HL-60 (cell line): ENCODE data around the gene CSDE1.

ENCODE experiments used
- POLR2AphosphoS5 ChIP-seq: IDR thresholded peaks from 2 replicates; pipeline ENCODE4 v1.6.1; 2012; ENCODE audit warnings: low read depth
- TF ChIP-seq, protein P1 (sequence below): IDR thresholded peaks from 2 replicates; pipeline ENCODE4 v1.6.1; 2012; ENCODE audit warnings: low read depth; ENCODE audit not compliant: insufficient replicate concordance
- TF ChIP-seq, protein P2 (sequence below): IDR thresholded peaks from one replicate; pipeline ENCODE4 v1.5.1; 2011; ENCODE audit warnings: low read length, control low read depth, inconsistent platforms; ENCODE audit not compliant: insufficient read depth

DNA sequence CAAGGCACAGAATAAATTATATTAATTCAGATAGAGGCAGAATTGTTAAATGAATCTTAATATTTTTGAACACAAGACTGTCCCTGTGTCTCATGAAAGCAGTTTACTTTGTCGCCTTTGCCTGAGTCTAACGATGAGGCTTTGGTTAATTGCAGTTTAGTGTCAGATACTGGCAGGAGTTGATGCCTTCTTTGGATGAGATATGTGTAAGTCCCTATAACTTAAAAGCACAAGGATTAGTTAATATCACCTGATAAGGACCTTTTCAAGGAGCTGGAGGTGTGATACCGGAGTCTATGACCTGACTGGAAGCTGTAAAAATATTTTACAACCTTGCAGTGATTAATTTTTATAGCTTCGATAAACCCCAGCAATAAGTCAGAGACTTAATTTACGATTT is 24.7 kb upstream of the CSDE1 start:
- TF ChIP-seq, protein P1, sequence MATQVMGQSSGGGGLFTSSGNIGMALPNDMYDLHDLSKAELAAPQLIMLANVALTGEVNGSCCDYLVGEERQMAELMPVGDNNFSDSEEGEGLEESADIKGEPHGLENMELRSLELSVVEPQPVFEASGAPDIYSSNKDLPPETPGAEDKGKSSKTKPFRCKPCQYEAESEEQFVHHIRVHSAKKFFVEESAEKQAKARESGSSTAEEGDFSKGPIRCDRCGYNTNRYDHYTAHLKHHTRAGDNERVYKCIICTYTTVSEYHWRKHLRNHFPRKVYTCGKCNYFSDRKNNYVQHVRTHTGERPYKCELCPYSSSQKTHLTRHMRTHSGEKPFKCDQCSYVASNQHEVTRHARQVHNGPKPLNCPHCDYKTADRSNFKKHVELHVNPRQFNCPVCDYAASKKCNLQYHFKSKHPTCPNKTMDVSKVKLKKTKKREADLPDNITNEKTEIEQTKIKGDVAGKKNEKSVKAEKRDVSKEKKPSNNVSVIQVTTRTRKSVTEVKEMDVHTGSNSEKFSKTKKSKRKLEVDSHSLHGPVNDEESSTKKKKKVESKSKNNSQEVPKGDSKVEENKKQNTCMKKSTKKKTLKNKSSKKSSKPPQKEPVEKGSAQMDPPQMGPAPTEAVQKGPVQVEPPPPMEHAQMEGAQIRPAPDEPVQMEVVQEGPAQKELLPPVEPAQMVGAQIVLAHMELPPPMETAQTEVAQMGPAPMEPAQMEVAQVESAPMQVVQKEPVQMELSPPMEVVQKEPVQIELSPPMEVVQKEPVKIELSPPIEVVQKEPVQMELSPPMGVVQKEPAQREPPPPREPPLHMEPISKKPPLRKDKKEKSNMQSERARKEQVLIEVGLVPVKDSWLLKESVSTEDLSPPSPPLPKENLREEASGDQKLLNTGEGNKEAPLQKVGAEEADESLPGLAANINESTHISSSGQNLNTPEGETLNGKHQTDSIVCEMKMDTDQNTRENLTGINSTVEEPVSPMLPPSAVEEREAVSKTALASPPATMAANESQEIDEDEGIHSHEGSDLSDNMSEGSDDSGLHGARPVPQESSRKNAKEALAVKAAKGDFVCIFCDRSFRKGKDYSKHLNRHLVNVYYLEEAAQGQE, result no peak
- no peak for TF ChIP-seq POLR2AphosphoS5
- TF ChIP-seq, protein P2, sequence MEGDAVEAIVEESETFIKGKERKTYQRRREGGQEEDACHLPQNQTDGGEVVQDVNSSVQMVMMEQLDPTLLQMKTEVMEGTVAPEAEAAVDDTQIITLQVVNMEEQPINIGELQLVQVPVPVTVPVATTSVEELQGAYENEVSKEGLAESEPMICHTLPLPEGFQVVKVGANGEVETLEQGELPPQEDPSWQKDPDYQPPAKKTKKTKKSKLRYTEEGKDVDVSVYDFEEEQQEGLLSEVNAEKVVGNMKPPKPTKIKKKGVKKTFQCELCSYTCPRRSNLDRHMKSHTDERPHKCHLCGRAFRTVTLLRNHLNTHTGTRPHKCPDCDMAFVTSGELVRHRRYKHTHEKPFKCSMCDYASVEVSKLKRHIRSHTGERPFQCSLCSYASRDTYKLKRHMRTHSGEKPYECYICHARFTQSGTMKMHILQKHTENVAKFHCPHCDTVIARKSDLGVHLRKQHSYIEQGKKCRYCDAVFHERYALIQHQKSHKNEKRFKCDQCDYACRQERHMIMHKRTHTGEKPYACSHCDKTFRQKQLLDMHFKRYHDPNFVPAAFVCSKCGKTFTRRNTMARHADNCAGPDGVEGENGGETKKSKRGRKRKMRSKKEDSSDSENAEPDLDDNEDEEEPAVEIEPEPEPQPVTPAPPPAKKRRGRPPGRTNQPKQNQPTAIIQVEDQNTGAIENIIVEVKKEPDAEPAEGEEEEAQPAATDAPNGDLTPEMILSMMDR, result no peak
